ENCODE measurements around the gene DNAJC19. TPM values are rescaled to one million over a fixed set of nuclear protein-coding genes. Genes with fewer than 3 reads are reported as not detected.
"Not testable (repeated sequence)": the region's sequence is repeated elsewhere in the genome, so short reads cannot be mapped to it uniquely, and the experiment has no call there.

DNAJC19 gene
- total RNA-seq, 4 donors from 2014 or later: 10.0 to 56.6 (median 28.8) TPM

DNA sequence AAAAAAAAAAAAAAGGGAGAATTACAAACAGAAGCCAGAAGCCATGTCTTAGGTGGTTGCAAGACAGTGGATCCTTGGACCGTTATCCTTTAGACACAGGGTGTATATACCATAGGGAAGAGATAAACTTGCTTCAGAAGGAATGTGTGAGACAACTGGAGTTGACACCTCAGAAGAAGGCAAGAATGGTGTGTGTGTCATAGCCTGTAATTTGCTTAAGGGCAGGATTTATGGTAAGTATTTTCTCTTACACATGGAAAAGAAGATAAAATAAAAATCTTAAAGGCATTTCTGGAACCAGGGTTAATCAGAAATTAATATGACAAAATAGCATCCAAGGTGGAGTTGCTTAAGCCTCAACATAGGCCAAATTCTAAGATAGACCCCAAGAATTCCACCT, 19.3 kb upstream of the DNAJC19 start:
- Histone ChIP-seq H3K4me3 (no peak overlapping the region), H3K4me1 (no peaks in the 10 kb centered on the region), H3K36me3 (no peaks in the 10 kb centered on the region), H3K27me3 (no peaks in the 10 kb centered on the region), H3K9me3 (no peaks in the 10 kb centered on the region), H3K27ac (no peak overlapping the region)
- WGBS, 2 donors: 36 to 57% methylated on average over 1 of the region's 1 CpG
- intact Hi-C loops (cut with DNase I): no loop called here
- DNase-seq: no peak
- no peak for TF ChIP-seq POLR2A (IDR thresholded peaks at IDR 0.05)
- no peak for TF ChIP-seq CTCF (IDR thresholded peaks at IDR 0.05)

DNA sequence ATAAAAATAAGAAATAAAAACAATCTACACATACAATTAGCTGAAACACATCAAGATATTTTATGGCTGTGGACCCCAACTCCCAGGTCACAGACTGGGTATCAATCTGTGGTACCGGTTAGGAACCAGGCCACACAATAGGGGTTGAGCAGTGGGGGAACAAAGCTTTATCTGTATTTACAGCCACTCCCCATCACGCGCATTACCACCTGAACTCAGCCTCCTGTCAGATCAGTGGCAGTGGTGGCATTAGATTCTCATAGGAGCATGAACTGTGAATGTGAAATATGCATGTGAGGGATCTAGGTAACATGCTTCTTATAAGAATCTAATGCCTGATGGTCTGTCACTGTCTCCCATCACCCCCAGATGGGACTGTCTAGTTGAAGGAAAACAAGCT, 17.7 kb upstream of the DNAJC19 start:
- Histone ChIP-seq H3K4me3 (no peak overlapping the region), H3K4me1 (no peaks in the 10 kb centered on the region), H3K9me3 (peaks cover 0 to 4% (median 0%) of the 10 kb centered on the region in 3 donors), H3K27me3 (no peaks in the 10 kb centered on the region), H3K36me3 (no peaks in the 10 kb centered on the region), H3K27ac (no peak overlapping the region)
- DNase-seq: no peak
- intact Hi-C loops (cut with DNase I): no loop called here
- 92 to 95% methylated on average over 3 of the region's 3 CpGs for WGBS, 2 donors
- TF ChIP-seq POLR2A (IDR thresholded peaks at IDR 0.05): no peak
- no peak for TF ChIP-seq CTCF (IDR thresholded peaks at IDR 0.05)

GRCh38 chr3:181006541-181006940, 17.0 kb upstream of the DNAJC19 start:
- intact Hi-C loops (cut with DNase I): no loop called here
- no peaks in the 10 kb centered on the region for H3K36me3 ChIP-seq
- WGBS, 2 donors: 79 to 82% methylated on average over 1 to 6 of the region's 7 CpGs
- peaks cover 0 to 4% (median 0%) of the 10 kb centered on the region in 3 donors for H3K9me3 ChIP-seq
- H3K27me3 ChIP-seq: no peaks in the 10 kb centered on the region
- TF ChIP-seq CTCF (IDR thresholded peaks at IDR 0.05) (no peak), POLR2A (IDR thresholded peaks at IDR 0.05) (no peak)
- no peak overlapping the region for H3K27ac ChIP-seq
- no peak for DNase-seq
- H3K4me3 ChIP-seq: no peak overlapping the region
- H3K4me1 ChIP-seq: no peaks in the 10 kb centered on the region

DNA sequence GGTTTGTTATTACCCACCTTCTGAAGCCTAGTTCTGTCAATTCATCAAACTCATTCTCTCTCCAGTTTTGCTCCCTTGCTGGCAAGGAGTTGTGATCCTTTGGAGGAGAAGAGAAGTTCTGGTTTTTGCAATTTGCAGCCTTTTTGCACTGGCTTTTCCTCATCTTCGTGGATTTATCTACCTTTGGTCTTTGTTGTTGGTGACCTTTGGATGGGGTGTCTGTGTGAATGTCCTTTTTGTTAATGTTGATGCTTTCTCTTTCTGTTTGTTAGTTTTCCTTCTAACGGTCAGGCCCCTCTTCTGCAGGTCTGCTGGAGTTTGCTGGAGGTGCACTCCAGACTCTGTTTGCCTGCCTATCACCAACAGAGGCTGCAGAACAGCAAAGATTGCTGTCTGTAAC, 13.9 kb upstream of the DNAJC19 start:
- H3K36me3 ChIP-seq; H3K4me3 ChIP-seq; H3K27me3 ChIP-seq; intact Hi-C loops (cut with DNase I); DNase-seq; H3K4me1 ChIP-seq; H3K27ac ChIP-seq: not testable (repeated sequence)
- 41 to 46% methylated on average over 2 of the region's 2 CpGs for WGBS, 2 donors
- peaks cover 0 to 19% (median 0%) of the 10 kb centered on the region in 3 donors for H3K9me3 ChIP-seq

DNA sequence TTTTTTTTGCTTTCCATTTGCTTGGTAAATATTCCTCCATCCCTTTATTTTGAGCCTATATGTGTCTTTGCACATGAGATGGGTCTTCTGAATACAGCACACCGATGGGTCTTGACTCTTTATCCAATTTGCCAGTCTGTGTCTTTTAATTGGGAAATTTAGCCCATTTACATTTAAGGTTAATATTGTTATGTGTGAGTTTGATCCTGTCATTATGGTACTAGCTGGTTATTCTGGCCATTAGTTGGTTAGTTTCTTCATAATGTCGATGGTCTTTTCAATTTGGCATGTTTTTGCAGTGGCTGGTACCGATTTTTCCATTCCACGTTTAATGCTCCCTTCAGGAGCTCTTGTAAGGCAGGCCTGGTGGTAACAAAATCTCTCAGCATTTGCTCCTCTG, 12.8 kb upstream of the DNAJC19 start:
- H3K9me3 ChIP-seq: peaks cover 0 to 19% (median 0%) of the 10 kb centered on the region in 3 donors
- 79 to 91% methylated on average over 4 of the region's 4 CpGs for WGBS, 2 donors
- intact Hi-C loops (cut with DNase I); H3K4me1 ChIP-seq; H3K36me3 ChIP-seq; H3K27ac ChIP-seq; H3K27me3 ChIP-seq; H3K4me3 ChIP-seq; DNase-seq: not testable (repeated sequence)

GRCh38 chr3:180996415-180996932, 6.9 kb upstream of the DNAJC19 start:
- Histone ChIP-seq H3K4me1 (no peaks in the 10 kb centered on the region), H3K27me3 (no peaks in the 10 kb centered on the region), H3K27ac (no peak overlapping the region), H3K4me3 (no peak overlapping the region), H3K36me3 (no peaks in the 10 kb centered on the region), H3K9me3 (peaks cover 0 to 15% (median 0%) of the 10 kb centered on the region in 3 donors)
- no peak for DNase-seq
- WGBS, 2 donors: 80 to 92% methylated on average over 2 of the region's 2 CpGs
- TF ChIP-seq CTCF (IDR thresholded peaks at IDR 0.05) (no peak), POLR2A (IDR thresholded peaks at IDR 0.05) (no peak)
- intact Hi-C loops (cut with DNase I): loop anchor here (10.0 kb wide), 1 partner anchor 82 kb away; the partner anchor contains the start of gene FXR1

Data from esophagus squamous epithelium (tissue), 5 donors.